ENCODE measurements around the gene SIRPB2.

The SIRPB2 gene

GRCh38 chr20:1437235-1437904 lies 53.9 kb downstream of the SIRPB2 start:
- peak; percentile 90 for DNase-seq

GRCh38 chr20:1436263-1436662 lies 55.0 kb downstream of the SIRPB2 start:
- DNase-seq = no peak

GRCh38 chr20:1435337-1435699 lies 55.9 kb downstream of the SIRPB2 start:
- DNase-seq = no peak

- DNase-seq = peak; percentile 65
Observed at GRCh38 chr20:1434571-1435336, 56.5 kb downstream of the SIRPB2 start.

GRCh38 chr20:1431158-1431557 lies 60.1 kb downstream of the SIRPB2 start:
- no peak for DNase-seq

- no peak for DNase-seq
Observed at GRCh38 chr20:1430004-1430451, 61.2 kb downstream of the SIRPB2 start.

- no peak for DNase-seq
Observed at GRCh38 chr20:1429143-1429728, 62.0 kb downstream of the SIRPB2 start.

GRCh38 chr20:1427457-1428054 lies 63.7 kb downstream of the SIRPB2 start:
- DNase-seq = peak; percentile 99

GRCh38 chr20:1426231-1426849 lies 64.9 kb downstream of the SIRPB2 start:
- DNase-seq = no peak
